Measurements from ENCODE around the gene TTC22. TPM values are rescaled to one million over a fixed set of nuclear protein-coding genes. Genes with fewer than 3 reads are reported as not detected.

The TTC22 gene
- not detected in 2 replicates for total RNA-seq (2014; rRNA removed; shearing (Covaris generic))

- in situ Hi-C loops (cut with HindIII; ENCODE audit: low sequenced_read_pairs): no loop called here
- DNase-seq (ENCODE audit: low spot score): no peak
These were observed at the start of gene TTC22 for GRCh38 chr1:54800899-54801759. TSS of gene TTC22 (minus strand) at chr1:54801323. CDS start at chr1:54801163, 160 bp downstream.

- in situ Hi-C loops (cut with HindIII; ENCODE audit: low sequenced_read_pairs): no loop called here
- DNase-seq (ENCODE audit: low spot score): no peak
These were observed 49.6 kb upstream of the TTC22 start for GRCh38 chr1:54850737-54851136.

GRCh38 chr1:54850069-54850730 lies 49.1 kb upstream of the TTC22 start:
- in situ Hi-C loops (cut with HindIII; ENCODE audit: low sequenced_read_pairs): no loop called here
- DNase-seq (ENCODE audit: low spot score): no peak

GRCh38 chr1:54849219-54850068 lies 48.3 kb upstream of the TTC22 start:
- in situ Hi-C loops (cut with HindIII; ENCODE audit: low sequenced_read_pairs): no loop called here
- no peak for DNase-seq (ENCODE audit: low spot score)

GRCh38 chr1:54848134-54848948 lies 47.2 kb upstream of the TTC22 start:
- in situ Hi-C loops (cut with HindIII; ENCODE audit: low sequenced_read_pairs): no loop called here
- no peak for DNase-seq (ENCODE audit: low spot score)

GRCh38 chr1:54846716-54847284 lies 45.7 kb upstream of the TTC22 start:
- no peak for DNase-seq (ENCODE audit: low spot score)
- in situ Hi-C loops (cut with HindIII; ENCODE audit: low sequenced_read_pairs): no loop called here

GRCh38 chr1:54846301-54846700 lies 45.2 kb upstream of the TTC22 start:
- DNase-seq (ENCODE audit: low spot score): no peak
- in situ Hi-C loops (cut with HindIII; ENCODE audit: low sequenced_read_pairs): no loop called here

- in situ Hi-C loops (cut with HindIII; ENCODE audit: low sequenced_read_pairs): no loop called here
- DNase-seq (ENCODE audit: low spot score): no peak
These were observed 44.6 kb upstream of the TTC22 start for GRCh38 chr1:54845772-54846171.

- no peak for DNase-seq (ENCODE audit: low spot score)
- in situ Hi-C loops (cut with HindIII; ENCODE audit: low sequenced_read_pairs): no loop called here
These were observed 43.4 kb upstream of the TTC22 start for GRCh38 chr1:54844564-54844963.

GRCh38 chr1:54843449-54843848 lies 42.3 kb upstream of the TTC22 start:
- no peak for DNase-seq (ENCODE audit: low spot score)
- in situ Hi-C loops (cut with HindIII; ENCODE audit: low sequenced_read_pairs): no loop called here

- no peak for DNase-seq (ENCODE audit: low spot score)
- in situ Hi-C loops (cut with HindIII; ENCODE audit: low sequenced_read_pairs): no loop called here
These were observed 41.8 kb upstream of the TTC22 start for GRCh38 chr1:54842963-54843362.

GRCh38 chr1:54842206-54842915 lies 41.2 kb upstream of the TTC22 start:
- in situ Hi-C loops (cut with HindIII; ENCODE audit: low sequenced_read_pairs): no loop called here

GRCh38 chr1:54839824-54840223 lies 38.7 kb upstream of the TTC22 start:
- no peak for DNase-seq (ENCODE audit: low spot score)
- in situ Hi-C loops (cut with HindIII; ENCODE audit: low sequenced_read_pairs): no loop called here

More at GRCh38 chr1:54842206-54842915, 41.2 kb upstream of the TTC22 start:
- DNase-seq (ENCODE audit: low spot score): no peak

GRCh38 chr1:54838565-54839180 lies 37.5 kb upstream of the TTC22 start:
- in situ Hi-C loops (cut with HindIII; ENCODE audit: low sequenced_read_pairs): no loop called here
- no peak for DNase-seq (ENCODE audit: low spot score)

GRCh38 chr1:54837002-54837853 lies 36.1 kb upstream of the TTC22 start:
- DNase-seq (ENCODE audit: low spot score): no peak
- in situ Hi-C loops (cut with HindIII; ENCODE audit: low sequenced_read_pairs): no loop called here

GRCh38 chr1:54836594-54836993 lies 35.5 kb upstream of the TTC22 start:
- DNase-seq (ENCODE audit: low spot score): no peak
- in situ Hi-C loops (cut with HindIII; ENCODE audit: low sequenced_read_pairs): no loop called here

GRCh38 chr1:54835970-54836369 lies 34.8 kb upstream of the TTC22 start:
- no peak for DNase-seq (ENCODE audit: low spot score)
- in situ Hi-C loops (cut with HindIII; ENCODE audit: low sequenced_read_pairs): no loop called here
